ENCODE measurements around the gene ALDH1B1. TPM values are rescaled to one million over a fixed set of nuclear protein-coding genes. Genes with fewer than 3 reads are reported as not detected.
A peak's percentile ranks its signal among the peaks of the same experiment; 100 is the strongest.

Gene ALDH1B1
- total and polyA plus RNA-seq, 2 of the 13 experiments (the other 11 are each of a cell fraction or from before 2014, with no cell fraction given), result 45.1 to 125 TPM

- no peak for TF ChIP-seq KDM6A (CRISPR knock-in tag; IDR thresholded peaks at IDR 0.05; ENCODE audit: low read depth)
- TF ChIP-seq ZNF616 (CRISPR knock-in tag; IDR thresholded peaks at IDR 0.05; ENCODE audit: low read depth), result no peak
- TF ChIP-seq REXO4 (CRISPR knock-in tag; IDR thresholded peaks at IDR 0.05; ENCODE audit: borderline replicate concordance), result no peak
- TF ChIP-seq CAMTA2 (CRISPR knock-in tag; IDR thresholded peaks at IDR 0.05; ENCODE audit: borderline replicate concordance), result no peak
- no peak for TF ChIP-seq ZNF274 (CRISPR knock-in tag; IDR thresholded peaks at IDR 0.05)
- TF ChIP-seq U2AF2 (IDR thresholded peaks at IDR 0.05; ENCODE audit: low read depth, low read length), result no peak
- TF ChIP-seq ELF1 (CRISPR knock-in tag; IDR thresholded peaks at IDR 0.05), result no peak
- TF ChIP-seq SNAI1 (CRISPR knock-in tag; IDR thresholded peaks at IDR 0.05; ENCODE audit: borderline replicate concordance), result no peak
- TF ChIP-seq ZNF362 (CRISPR knock-in tag; IDR thresholded peaks at IDR 0.05; ENCODE audit: borderline replicate concordance), result no peak
- TF ChIP-seq ZNF816 (CRISPR knock-in tag; IDR thresholded peaks at IDR 0.05; ENCODE audit: borderline replicate concordance), result no peak; the same call in 1 of the 2 replicates
- TF ChIP-seq CBFB (CRISPR knock-in tag; IDR thresholded peaks at IDR 0.05), result no peak
- no peak for TF ChIP-seq KDM3A (CRISPR knock-in tag; IDR thresholded peaks at IDR 0.05; ENCODE audit: low read depth)
- TF ChIP-seq RFX1 (IDR thresholded peaks at IDR 0.05), result no peak
- no peak for TF ChIP-seq PRMT3 (CRISPR knock-in tag; IDR thresholded peaks at IDR 0.05; ENCODE audit: borderline replicate concordance, low read depth)
- TF ChIP-seq ZBTB10 (CRISPR knock-in tag; IDR thresholded peaks at IDR 0.05; ENCODE audit: borderline replicate concordance), result no peak
- TF ChIP-seq NCOA1 (CRISPR knock-in tag; IDR thresholded peaks at IDR 0.05), result no peak
- TF ChIP-seq ZSCAN20 (CRISPR knock-in tag; IDR thresholded peaks at IDR 0.05; ENCODE audit: borderline replicate concordance), result no peak
- TF ChIP-seq IKZF4 (CRISPR knock-in tag; IDR thresholded peaks at IDR 0.05; ENCODE audit: borderline replicate concordance, low read depth, not compliant biosample characterization), result no peak
- TF ChIP-seq ZNF768 (CRISPR knock-in tag; IDR thresholded peaks at IDR 0.05), result no peak
- peak; percentile 70; the same call in 1 of the 2 replicates for TF ChIP-seq SP5 (CRISPR knock-in tag; IDR thresholded peaks at IDR 0.05; ENCODE audit: borderline replicate concordance, low read depth)
- TF ChIP-seq SMYD3 (CRISPR knock-in tag; IDR thresholded peaks at IDR 0.05), result no peak
- no peak for TF ChIP-seq BCL3 (CRISPR knock-in tag; IDR thresholded peaks at IDR 0.05)
- TF ChIP-seq FOXC1 (CRISPR knock-in tag; IDR thresholded peaks at IDR 0.05; ENCODE audit: borderline replicate concordance), result no peak
- 0 out of 2 replicates have a peak, but pooled peaks have one; percentile 17 for TF ChIP-seq ZNF580 (CRISPR knock-in tag; IDR thresholded peaks at IDR 0.05; ENCODE audit: borderline replicate concordance, low read depth)
- TF ChIP-seq ZNF17 (CRISPR knock-in tag; IDR thresholded peaks at IDR 0.05), result no peak
- no peak for TF ChIP-seq ZNF275 (CRISPR knock-in tag; IDR thresholded peaks at IDR 0.05; ENCODE audit: borderline replicate concordance)
Observed at GRCh38 chr9:38443181-38443580, 50.7 kb downstream of the ALDH1B1 start (continued).

All from HepG2 (cell line).